GM18517 (cell line): ENCODE results near the gene SLC17A2.

ENCODE experiments used
- ATAC-seq: cut with Tn5 transposase; IDR thresholded peaks from one replicate; pipeline ENCODE4 v1.9.1; 2021; ENCODE audit warnings: mild to moderate bottlenecking, moderate library complexity; ENCODE audit not compliant: unreplicated experiment

SLC17A2 gene

DNA sequence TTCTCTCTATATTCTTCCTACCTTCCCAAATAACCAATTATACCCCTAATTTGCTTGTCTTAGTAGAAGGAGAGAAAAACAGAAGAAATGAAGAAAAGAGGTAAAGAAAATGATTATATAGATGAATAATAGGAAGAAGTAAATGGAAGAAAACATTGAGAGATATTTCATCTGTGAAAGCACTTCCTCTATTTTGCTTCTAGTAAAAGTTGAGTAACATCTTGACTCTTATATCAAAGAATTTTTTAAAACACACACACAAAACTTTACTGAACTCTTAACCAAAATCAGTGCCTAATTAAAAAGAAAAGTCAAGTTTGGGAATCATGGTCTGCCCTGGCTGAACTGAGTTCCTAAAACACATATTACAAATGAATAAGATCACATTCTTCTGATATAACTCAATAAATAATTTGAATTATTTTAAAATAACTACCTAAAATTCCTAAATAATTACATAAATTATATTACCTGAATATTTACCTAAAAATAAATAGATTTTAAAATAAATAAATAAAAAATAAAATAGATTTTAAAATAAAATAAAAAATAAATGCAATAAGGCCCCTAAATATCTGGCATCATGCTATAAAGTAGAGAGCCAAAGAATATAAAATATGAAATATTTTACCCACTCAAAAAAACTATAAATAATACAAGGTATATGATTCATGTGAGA lies 8.8 kb downstream of the SLC17A2 start:
- no peak for ATAC-seq

DNA sequence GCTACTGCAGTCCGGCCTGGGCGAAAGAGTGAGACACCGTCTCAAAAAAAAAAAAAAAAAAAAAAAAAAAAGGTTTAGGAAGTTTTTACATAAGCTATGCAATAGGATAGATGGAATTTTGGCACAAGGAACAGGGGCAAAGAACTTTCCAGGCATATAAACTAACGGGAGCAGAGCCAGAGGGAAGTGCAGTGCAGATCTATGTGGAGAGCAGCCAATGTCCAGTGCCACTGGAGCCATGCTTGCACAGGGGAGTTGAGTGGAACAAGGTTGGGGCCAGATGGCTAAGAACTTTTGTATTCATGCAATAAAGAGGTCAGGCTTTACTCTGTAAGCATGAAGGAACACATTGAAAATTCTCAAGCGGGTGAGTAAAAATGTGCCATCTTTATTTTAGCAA lies 10.8 kb downstream of the SLC17A2 start:
- ATAC-seq, result no peak

DNA sequence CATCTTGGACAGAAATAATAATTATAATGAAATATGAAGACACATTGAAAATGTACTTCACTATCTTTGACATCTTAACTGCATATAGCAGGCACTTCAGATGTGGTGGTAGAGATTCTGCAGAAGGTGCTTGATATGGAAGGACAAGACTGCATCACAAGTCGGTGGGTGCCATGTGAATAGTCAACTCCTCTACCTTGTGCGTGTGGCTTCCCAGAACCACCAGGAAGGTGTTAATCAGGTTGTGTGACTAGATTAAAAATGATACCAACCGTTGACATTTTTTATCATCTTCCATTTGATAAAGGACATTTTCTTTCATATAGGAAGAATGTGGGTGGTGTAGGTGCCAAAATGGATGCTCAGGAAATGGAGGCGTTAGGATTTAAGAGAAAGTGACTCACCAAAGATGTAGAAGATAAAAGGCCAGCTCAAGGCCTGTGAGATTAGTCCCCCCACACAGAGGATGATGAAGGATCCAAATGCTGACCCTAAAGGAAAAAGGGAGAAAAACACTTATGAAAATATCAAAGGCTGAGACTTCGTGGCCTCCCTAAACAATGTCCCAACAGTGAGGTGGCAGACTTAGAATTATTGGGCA lies 12.3 kb downstream of the SLC17A2 start:
- ATAC-seq, result no peak

DNA sequence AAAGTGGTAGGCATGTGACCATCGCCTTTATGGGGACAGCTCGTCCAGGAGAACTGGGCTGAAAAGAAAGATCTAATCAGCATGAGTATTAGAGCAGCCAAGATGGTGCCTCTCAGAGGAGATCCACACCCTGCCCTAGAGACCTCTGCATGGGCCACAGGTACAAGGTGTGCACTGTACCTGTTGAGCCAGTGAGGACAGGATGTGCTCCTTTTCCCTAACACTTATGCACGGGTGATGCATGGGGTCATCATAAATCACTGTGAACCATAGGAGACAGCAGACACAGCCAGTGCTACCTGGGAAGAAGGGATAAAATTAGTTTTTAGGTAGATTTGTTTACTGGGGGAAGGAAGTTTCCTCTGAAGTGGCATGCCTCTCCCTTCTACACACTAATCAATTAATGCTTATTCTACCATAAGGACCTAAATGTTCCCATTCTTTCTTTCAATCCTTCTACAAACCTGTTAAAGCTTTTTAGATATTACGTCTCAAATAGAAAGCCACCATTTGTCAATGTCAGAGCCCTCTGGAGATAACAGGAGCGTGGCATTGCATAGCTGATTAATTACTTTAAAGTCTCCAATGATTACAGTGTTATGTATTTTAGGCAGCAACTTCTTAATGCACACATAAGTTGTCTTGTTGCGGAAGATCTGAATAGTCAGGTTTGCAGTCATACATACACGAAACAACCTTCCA lies 13.6 kb downstream of the SLC17A2 start:
- no peak for ATAC-seq

- ATAC-seq, result no peak
Measured at GRCh38 chr6:25916330-25916729, 14.2 kb downstream of the SLC17A2 start.

- no peak for ATAC-seq
Measured at GRCh38 chr6:25913741-25914140, 16.8 kb downstream of the SLC17A2 start.

- ATAC-seq, result no peak
Measured at GRCh38 chr6:25911351-25911750, 19.1 kb downstream of the SLC17A2 start.

GRCh38 chr6:25907475-25908014 lies 22.9 kb downstream of the SLC17A2 start:
- no peak for ATAC-seq

DNA sequence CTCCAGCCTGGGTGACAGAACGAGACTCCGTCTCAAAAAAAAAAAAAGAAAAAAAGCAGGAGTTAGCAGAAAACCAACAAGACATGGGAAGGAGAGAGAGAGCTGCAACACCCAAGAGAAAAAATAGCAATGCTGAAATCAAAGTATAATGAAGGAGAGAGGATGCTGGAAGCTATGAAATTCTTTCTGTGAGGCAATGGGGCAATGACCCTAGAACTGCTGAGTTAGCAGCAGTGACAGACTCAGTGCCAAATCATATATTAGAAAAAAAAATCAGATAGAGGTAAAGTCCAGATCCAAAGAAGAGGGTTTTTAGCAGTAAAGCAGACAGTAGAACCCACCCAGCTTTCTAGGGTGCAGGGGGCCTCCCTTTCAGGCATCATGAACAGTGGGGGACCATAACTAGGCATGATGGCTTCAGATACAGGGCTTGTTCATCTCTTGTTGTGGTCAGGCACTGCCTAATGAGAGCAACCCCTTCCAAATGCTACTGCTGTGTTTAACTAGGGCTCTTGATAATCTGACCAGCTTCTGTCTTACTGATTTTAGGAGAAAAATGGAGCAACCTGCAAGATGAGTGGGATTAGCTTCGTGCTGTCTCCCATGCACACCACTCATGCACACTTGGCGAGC lies 26.9 kb downstream of the SLC17A2 start:
- no peak for ATAC-seq

DNA sequence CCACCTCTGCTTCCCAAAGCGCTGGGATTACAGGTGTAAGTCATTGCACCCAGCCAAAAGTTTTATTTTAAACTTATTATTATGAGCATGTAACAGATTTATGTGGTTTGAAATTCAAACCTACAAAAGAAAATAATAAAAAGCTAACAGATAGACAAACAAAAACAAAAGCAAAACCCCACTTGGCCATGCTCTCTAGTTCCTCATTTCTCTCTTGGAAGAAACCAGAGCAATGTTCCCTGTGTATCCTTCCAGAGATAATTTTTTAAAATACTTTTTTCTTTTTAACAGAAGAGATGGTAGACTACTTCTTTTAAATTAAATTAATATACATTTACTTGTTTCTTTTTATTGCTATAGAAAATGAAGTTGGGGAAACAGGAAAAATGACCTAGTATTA lies 28.4 kb downstream of the SLC17A2 start:
- ATAC-seq, result no peak

GRCh38 chr6:25900843-25901242 lies 29.6 kb downstream of the SLC17A2 start:
- no peak for ATAC-seq

DNA sequence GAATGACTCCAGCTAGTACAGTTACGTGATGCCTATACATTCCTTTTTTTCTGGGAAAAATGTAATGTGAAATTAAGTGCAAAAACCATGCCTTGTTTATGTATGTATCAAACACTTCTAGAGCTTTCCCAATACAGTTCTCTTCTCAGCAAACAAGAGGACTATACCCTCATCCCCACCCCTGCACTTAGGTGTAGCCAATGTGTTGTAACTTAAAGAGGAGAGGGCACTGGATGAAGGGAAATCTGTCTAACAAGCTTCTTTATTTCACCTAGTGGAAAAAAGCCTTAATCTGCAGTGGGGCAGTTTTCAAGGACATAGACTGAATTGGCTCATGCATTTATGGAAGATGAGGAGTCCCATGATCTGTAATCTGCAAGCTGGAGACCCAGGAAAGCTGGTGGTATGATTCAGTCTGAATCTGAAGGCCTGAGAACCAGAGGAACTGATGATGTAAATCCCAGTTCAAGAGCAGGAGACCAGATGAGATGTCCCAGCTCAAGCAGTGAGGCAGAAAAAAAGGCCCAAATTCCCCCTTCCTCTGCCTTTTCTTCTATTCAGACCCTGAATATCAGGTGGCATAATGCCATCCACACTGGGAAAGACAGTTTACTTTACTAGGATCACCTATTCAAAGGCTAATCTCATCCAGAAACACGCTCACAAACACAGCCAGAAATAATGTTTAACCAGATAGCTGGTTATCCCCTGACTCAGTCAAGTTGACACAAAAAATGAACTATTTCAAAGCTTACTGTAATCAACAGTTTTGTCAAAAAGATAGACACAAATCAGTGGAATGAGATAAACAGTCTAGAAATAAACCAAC lies 30.7 kb downstream of the SLC17A2 start:
- ATAC-seq, result no peak

DNA sequence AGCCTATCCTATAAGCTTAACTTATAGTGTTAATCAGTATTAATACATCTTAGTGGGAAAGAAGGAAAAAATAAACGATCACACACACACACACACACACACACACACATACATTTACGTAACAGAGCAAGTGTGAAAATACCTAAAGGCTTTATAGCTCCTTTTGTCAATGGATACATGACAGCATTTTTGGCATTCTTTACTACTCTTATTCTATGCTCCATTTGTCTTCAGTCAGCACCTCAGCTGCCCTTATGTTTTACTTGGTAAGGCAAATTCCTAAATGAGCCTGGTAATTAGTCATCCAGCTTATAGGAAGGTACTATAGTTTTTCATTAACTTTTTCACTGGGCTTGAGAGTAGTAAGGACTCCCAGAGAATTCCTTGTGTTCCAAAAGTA lies 31.4 kb downstream of the SLC17A2 start:
- no peak for ATAC-seq

- ATAC-seq, result no peak
Measured at GRCh38 chr6:25898289-25898977, 32.1 kb downstream of the SLC17A2 start.

GRCh38 chr6:25896252-25896651 lies 34.2 kb downstream of the SLC17A2 start:
- ATAC-seq, result no peak

GRCh38 chr6:25895771-25896170 lies 34.7 kb downstream of the SLC17A2 start:
- no peak for ATAC-seq

DNA sequence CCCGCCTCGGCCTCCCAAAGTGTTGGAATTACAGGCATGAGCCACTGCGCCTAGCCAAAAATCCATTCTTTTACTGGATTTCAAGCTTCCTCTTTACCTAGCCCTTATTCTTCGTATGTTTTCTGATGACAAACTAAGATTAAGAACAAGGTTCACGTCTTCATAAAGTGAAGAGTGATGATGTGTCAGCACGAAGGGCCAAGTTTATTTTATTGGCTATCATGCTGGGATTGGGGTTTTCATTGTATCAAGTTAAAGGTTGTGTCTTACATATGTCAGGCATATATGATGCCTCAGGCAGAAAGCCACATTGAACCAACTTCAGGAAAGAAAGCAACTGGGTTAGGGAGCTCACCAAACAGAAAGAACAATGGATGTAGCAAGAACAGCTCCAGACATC lies 36.7 kb downstream of the SLC17A2 start:
- ATAC-seq, result no peak

GRCh38 chr6:25892877-25893276 lies 37.6 kb downstream of the SLC17A2 start:
- no peak for ATAC-seq

- no peak for ATAC-seq
Measured at GRCh38 chr6:25889877-25890853, 40.3 kb downstream of the SLC17A2 start.
